Measurements from ENCODE around the gene SAMD3. TPM values are rescaled to one million over a fixed set of nuclear protein-coding genes. Genes with fewer than 3 reads are reported as not detected.
A peak's percentile ranks its signal among the peaks of the same experiment; 100 is the strongest.
"Not testable (repeated sequence)": the region's sequence is repeated elsewhere in the genome, so short reads cannot be mapped to it uniquely, and the experiment has no call there.

SAMD3 gene, protein sequence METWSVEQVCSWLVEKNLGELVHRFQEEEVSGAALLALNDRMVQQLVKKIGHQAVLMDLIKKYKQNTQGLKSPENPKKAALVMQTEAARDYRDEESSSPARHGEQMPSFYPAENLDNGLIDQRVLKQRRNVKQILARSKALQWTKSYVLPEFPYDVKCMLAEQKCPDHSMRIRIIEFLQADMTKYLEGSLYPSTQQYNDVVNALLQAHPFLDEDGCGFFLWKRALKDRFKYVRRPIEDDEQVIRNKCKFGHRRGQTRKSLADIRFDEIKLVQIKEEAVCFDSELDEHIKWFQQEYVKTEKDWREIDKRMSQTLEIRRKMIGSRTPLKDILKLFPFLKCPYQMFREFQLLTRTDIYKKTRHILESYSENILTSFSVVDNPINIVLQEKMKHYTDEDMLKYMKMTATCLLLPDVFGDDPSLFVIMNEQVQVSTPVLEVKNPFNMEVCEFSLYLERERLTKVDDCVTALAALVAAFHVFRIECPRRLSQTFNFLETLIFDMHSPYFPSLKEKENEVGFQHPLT
- 10 to 100 TPM; 14.3 to 47.9 TPM for total RNA-seq

DNA sequence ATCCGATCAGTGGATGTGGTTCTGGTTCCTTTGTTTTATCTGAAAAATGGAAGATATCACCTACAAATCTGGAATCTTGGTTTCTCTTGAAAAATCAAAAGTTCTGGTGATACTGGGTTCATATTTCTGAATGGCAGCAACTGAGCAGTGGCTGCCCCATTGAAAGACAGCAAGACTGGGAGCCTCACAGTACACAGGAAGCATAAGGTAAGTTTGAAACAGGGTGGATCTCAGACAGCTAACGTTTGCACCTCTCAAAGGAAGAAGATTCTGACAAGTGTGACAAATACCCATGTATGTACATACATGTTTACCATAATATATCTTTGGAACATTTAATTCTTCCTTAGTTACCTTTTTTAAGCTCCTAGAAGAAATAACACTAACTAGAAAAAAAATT lies at the start of gene SAMD3:
TSS of gene SAMD3 (minus strand) at position 177 of the 400 bp plus-strand sequence. CDS start 7,678 bp downstream, outside the sequence.
- Mint-ChIP-seq H3K4me1 (peaks cover 45% of the 10 kb centered on the region), H3K9me3 (ENCODE audit: low read depth) (peaks cover 5% of the 10 kb centered on the region), H3K4me3 (peak within 1 kb of the TSS; percentile 84), H3K36me3 (peaks cover 44% of the 10 kb centered on the region), H3K27ac (peak within 1 kb of the TSS; percentile 95), H3K27me3 (no peaks in the 10 kb centered on the region)
- peak; percentile 62 for ATAC-seq
- CTCF ChIA-PET = interaction anchor here (0.7 to 1.7 kb wide), 14 partner anchors 8 to 168 kb away, joined by 3 to 13 read pairs (median 5); no protein-coding TSS in a partner anchor
- peak; percentile 49 for DNase-seq

- Mint-ChIP-seq H3K36me3 (peaks cover 60% of the 10 kb centered on the region), H3K4me1 (peaks cover 20% of the 10 kb centered on the region), H3K4me3 (no peak overlapping the region), H3K9me3 (ENCODE audit: low read depth) (peaks cover 19% of the 10 kb centered on the region), H3K27me3 (no peaks in the 10 kb centered on the region), H3K27ac (peak overlapping the region; percentile 49)
- CTCF ChIA-PET = interaction anchor here (1.1 to 1.6 kb wide), 3 partner anchors 13 to 56 kb away, joined by 4 read pairs; partner anchors contain the start of gene SAMD3
- DNase-seq (no peak), ATAC-seq (peak; percentile 51)
Measured at GRCh38 chr6:130269969-130270635, 47.4 kb upstream of the SAMD3 start.

DNA sequence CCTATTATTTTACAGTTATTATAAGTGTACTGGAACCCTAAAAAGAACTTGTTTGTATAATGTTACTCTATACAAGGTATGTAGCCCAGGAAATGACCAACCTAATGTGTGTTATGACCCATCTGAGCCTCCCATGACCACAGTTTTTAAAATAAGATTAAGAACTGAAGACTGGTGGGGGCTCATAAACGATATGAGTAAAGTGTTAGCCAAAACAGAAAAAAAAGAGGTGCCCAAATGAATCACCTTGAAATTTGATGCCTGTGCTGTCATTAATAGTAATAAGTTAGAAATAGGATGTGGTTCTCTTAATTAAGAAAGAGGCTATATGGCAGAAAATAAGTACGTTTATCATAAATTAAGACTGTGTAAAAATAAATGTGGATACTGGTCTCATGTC lies 42.8 kb upstream of the SAMD3 start:
- Mint-ChIP-seq H3K36me3 (peaks cover 47% of the 10 kb centered on the region), H3K4me1 (peaks cover 38% of the 10 kb centered on the region)
- not testable (repeated sequence) for H3K9me3 Mint-ChIP-seq (ENCODE audit: low read depth); ATAC-seq; H3K27me3 Mint-ChIP-seq; H3K27ac Mint-ChIP-seq; H3K4me3 Mint-ChIP-seq; DNase-seq
- CTCF ChIA-PET = interaction anchor here (1.2 kb wide), 1 partner anchor 17 kb away, joined by 3 read pairs; no protein-coding TSS in a partner anchor

GRCh38 chr6:130262008-130262407 lies 39.3 kb upstream of the SAMD3 start:
- Mint-ChIP-seq H3K4me3 (peak overlapping the region; percentile 82), H3K27ac (peak overlapping the region; percentile 89), H3K9me3 (ENCODE audit: low read depth) (peaks cover 8% of the 10 kb centered on the region), H3K27me3 (no peaks in the 10 kb centered on the region), H3K36me3 (peaks cover 42% of the 10 kb centered on the region), H3K4me1 (peaks cover 46% of the 10 kb centered on the region)
- CTCF ChIA-PET = no interaction called here
- DNase-seq = no peak
- ATAC-seq = no peak

DNA sequence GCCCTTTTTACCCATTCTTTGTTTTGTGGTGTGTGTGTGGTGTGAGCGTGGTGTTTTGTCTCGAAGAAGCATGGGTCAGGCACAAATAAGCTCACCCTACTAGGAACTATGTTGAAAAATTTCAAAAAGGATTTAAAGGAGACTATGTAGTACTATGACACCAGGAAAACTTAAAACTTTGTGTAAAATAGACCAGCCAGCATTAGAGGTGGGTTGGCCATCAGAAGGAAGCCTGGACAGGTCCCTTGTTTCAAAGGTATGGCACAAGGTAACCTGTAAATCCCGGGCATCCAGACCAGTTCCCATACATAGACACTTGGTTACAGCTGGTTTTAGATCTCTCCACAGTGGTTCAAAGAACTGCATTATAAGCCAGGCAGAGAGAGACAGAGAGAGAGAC lies 38.8 kb upstream of the SAMD3 start:
- CTCF ChIA-PET; ATAC-seq; H3K9me3 Mint-ChIP-seq (ENCODE audit: low read depth); H3K27me3 Mint-ChIP-seq; DNase-seq: not testable (repeated sequence)
- H3K36me3 Mint-ChIP-seq = peaks cover 41% of the 10 kb centered on the region
- H3K27ac Mint-ChIP-seq = peak overlapping the region; percentile 89
- H3K4me3 Mint-ChIP-seq = peak overlapping the region; percentile 82
- H3K4me1 Mint-ChIP-seq = peaks cover 48% of the 10 kb centered on the region

- H3K4me3 Mint-ChIP-seq = peak overlapping the region; percentile 82
Measured at GRCh38 chr6:130260614-130261241, 38.0 kb upstream of the SAMD3 start.

DNA sequence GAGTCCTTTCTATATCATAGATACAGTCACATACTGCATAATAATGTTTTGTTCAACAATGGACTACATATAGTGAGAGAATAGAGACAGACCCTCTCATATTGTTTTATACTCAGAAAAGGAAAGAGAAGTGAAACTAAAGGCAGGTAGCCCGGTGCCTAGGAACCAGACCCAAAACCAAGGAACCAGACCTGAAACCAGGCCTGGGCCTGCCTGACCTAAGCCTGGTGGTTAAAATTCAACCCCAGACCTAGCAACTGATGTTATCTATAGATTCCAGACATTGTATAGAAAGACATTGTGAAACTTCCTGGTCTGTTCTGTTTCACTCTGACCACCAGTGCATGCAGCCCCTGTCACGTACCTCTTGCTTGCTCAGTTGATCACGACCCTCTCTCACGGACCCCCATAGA lies 37.3 kb upstream of the SAMD3 start:
- DNase-seq (peak; percentile 72), ATAC-seq (peak; percentile 63)
- H3K9me3 Mint-ChIP-seq (ENCODE audit: low read depth); CTCF ChIA-PET; H3K27me3 Mint-ChIP-seq: not testable (repeated sequence)
- peak overlapping the region; percentile 89 for H3K27ac Mint-ChIP-seq
- peaks cover 45% of the 10 kb centered on the region for H3K36me3 Mint-ChIP-seq
- H3K4me3 Mint-ChIP-seq = peak overlapping the region; percentile 82
- H3K4me1 Mint-ChIP-seq = peaks cover 50% of the 10 kb centered on the region

More at GRCh38 chr6:130260614-130261241, 38.0 kb upstream of the SAMD3 start:
- DNase-seq (peak; percentile 65), ATAC-seq (peak; percentile 70)
- CTCF ChIA-PET; H3K9me3 Mint-ChIP-seq (ENCODE audit: low read depth); H3K27me3 Mint-ChIP-seq: not testable (repeated sequence)
- H3K4me1 Mint-ChIP-seq = peaks cover 51% of the 10 kb centered on the region
- peaks cover 43% of the 10 kb centered on the region for H3K36me3 Mint-ChIP-seq
- peak overlapping the region; percentile 89 for H3K27ac Mint-ChIP-seq

DNA sequence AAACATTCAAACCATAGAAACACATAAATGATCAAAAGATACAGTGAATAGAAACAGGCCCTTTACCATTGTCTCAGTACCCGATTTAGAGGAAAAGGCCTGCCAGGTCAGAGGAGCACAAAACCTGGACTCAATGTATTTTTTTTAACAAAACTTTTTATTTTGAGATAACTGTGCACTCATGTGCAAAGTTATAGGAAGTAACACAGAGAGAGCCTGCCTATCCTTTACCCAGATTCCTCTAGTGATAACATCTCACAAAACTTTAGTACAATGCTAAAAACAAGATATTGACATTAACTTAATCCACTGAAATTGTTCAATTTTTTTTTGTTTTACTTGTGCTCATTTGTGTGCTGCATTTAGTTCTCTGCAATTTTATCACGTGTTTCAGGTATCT lies 36.8 kb upstream of the SAMD3 start:
- CTCF ChIA-PET = no interaction called here
- DNase-seq (no peak), ATAC-seq (peak; percentile 18)
- H3K4me3 Mint-ChIP-seq = peak overlapping the region; percentile 82
- peaks cover 52% of the 10 kb centered on the region for H3K4me1 Mint-ChIP-seq
- H3K27me3 Mint-ChIP-seq = no peaks in the 10 kb centered on the region
- peak overlapping the region; percentile 89 for H3K27ac Mint-ChIP-seq
- peaks cover 47% of the 10 kb centered on the region for H3K36me3 Mint-ChIP-seq
- H3K9me3 Mint-ChIP-seq (ENCODE audit: low read depth) = peaks cover 8% of the 10 kb centered on the region

DNA sequence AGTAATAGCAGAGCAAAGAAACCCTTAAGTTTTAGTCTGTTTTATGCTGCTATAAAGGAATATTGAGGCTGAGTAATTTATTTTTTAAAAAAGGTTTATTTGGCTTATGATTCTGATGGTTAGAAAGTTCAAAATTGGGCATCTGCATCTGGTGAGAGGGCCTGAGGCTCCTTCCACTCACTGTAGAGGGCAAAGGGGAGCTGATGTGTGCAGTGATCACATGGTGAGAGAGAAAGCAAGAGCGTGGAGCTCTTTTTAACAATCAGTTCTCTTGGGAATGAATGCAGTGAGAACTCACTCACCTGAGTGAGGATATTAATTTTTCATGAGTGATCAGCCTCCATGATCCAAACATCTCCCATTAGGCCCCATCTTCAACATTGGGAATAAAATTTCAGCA lies 36.4 kb upstream of the SAMD3 start:
- H3K27ac Mint-ChIP-seq = peak overlapping the region; percentile 89
- no peak for DNase-seq
- peaks cover 47% of the 10 kb centered on the region for H3K36me3 Mint-ChIP-seq
- no peak for ATAC-seq
- no peaks in the 10 kb centered on the region for H3K27me3 Mint-ChIP-seq
- CTCF ChIA-PET = no interaction called here
- no peak overlapping the region for H3K4me3 Mint-ChIP-seq
- peaks cover 52% of the 10 kb centered on the region for H3K4me1 Mint-ChIP-seq
- peaks cover 8% of the 10 kb centered on the region for H3K9me3 Mint-ChIP-seq (ENCODE audit: low read depth)

DNA sequence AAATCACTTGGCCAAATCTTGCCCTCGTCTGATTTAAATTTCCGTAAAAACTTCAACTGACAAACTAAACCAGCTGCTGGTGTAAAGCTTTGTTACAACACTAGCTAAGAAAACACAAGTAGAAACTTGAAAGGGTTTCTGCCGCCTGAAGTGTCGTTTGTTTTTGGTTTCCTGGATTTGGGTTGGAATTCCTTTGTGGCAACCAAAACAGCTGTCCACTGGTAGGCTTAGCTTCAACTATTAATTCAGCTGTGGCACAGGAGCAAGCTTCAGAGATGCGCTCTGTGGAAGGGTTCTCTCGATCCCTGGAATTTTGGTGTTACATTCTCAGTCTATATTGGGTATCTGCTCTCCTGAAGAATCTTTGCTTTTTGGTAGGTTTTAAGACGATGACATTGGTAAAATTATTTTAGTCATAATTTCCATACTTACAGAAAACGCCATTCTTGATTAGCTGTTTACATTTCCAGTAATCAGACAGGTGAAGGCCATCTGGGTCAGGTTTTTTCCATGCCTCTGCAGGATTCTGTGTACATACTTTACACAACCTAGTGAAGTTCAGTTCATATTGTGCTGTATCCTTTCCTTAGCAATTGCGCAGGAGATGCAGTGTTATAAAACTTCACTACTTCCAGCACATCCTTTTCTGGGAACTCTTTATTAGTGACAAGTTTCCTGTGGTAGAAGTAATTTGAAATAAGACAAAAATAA lies 29.9 kb upstream of the SAMD3 start:
- Mint-ChIP-seq H3K9me3 (ENCODE audit: low read depth) (no peaks in the 10 kb centered on the region), H3K27me3 (no peaks in the 10 kb centered on the region), H3K36me3 (peaks cover 21% of the 10 kb centered on the region), H3K4me1 (peaks cover 16% of the 10 kb centered on the region), H3K4me3 (no peak overlapping the region), H3K27ac (no peak overlapping the region)
- DNase-seq (no peak), ATAC-seq (no peak)
- CTCF ChIA-PET = interaction anchor here (0.6 to 1.0 kb wide), 3 partner anchors 27 to 177 kb away, joined by 3 read pairs; no protein-coding TSS in a partner anchor

GRCh38 chr6:130245267-130245666 lies 22.5 kb upstream of the SAMD3 start:
- ATAC-seq (no peak), DNase-seq (no peak)
- Mint-ChIP-seq H3K4me1 (no peaks in the 10 kb centered on the region), H3K36me3 (no peaks in the 10 kb centered on the region), H3K27me3 (no peaks in the 10 kb centered on the region), H3K4me3 (no peak overlapping the region), H3K9me3 (ENCODE audit: low read depth) (no peaks in the 10 kb centered on the region), H3K27ac (no peak overlapping the region)
- CTCF ChIA-PET = no interaction called here

- Mint-ChIP-seq H3K36me3 (no peaks in the 10 kb centered on the region), H3K27ac (no peak overlapping the region), H3K9me3 (ENCODE audit: low read depth) (no peaks in the 10 kb centered on the region), H3K27me3 (no peaks in the 10 kb centered on the region), H3K4me3 (no peak overlapping the region), H3K4me1 (no peaks in the 10 kb centered on the region)
- DNase-seq (no peak), ATAC-seq (no peak)
- CTCF ChIA-PET = no interaction called here
Measured at GRCh38 chr6:130244728-130245127, 22.0 kb upstream of the SAMD3 start.

- H3K27ac Mint-ChIP-seq = no peak overlapping the region
- H3K36me3 Mint-ChIP-seq = no peaks in the 10 kb centered on the region
- H3K4me3 Mint-ChIP-seq = no peak overlapping the region
- H3K4me1 Mint-ChIP-seq = no peaks in the 10 kb centered on the region
- H3K9me3 Mint-ChIP-seq (ENCODE audit: low read depth) = no peaks in the 10 kb centered on the region
- no peak for ATAC-seq
- no peak for DNase-seq
- CTCF ChIA-PET = no interaction called here
- no peaks in the 10 kb centered on the region for H3K27me3 Mint-ChIP-seq
Measured at GRCh38 chr6:130240232-130240631, 17.5 kb upstream of the SAMD3 start.
